HepG2 (cell line): ENCODE measurements around the gene HMCN1. TPM values are rescaled to one million over a fixed set of nuclear protein-coding genes. Genes with fewer than 3 reads are reported as not detected.

ENCODE experiments used
- ATAC-seq: fragments of 200-7000 bp; cut with Tn5 transposase; 3 replicates; pipeline ENCODE4 v1.9.1; 2020; ENCODE audit warnings: mild to moderate bottlenecking, moderate library complexity
- BruUV-seq: library from RNA; stranded (reverse); fragments of 400-500 nt; replicated peaks from 2 replicates; lab custom pipeline; 2021; lab: Mats Ljungman, UMichigan
- CTCF ChIA-PET: fragments of 300-600 bp; formaldehyde crosslinking; extraction: SDS; loops from one replicate; lab custom pipeline; 2021; ENCODE audit warnings: low total read pairs, inconsistent platforms, low intra/inter-chr PET ratio; lab: Yijun Ruan, JAX
- POLR2A ChIA-PET: fragments of 350-600 bp; sonication (Branson Sonifier 250); formaldehyde crosslinking; loops from one replicate; lab custom pipeline; 2020; ENCODE audit warnings: antibody characterized with exemption, inconsistent platforms; lab: Yijun Ruan, JAX
- DNase-seq: peaks from one replicate; pipeline ENCODE4 v3.0.0-alpha.2; 2015; ENCODE audit warnings: low spot score
- FAIRE-seq: peaks from 3 replicates; lab custom pipeline; 2011; peaks lifted over from hg19 to GRCh38; lab: Jason Lieb, UNC
- H2AFZ ChIP-seq: one replicate; pipeline ENCODE4 v1.6.1; 2011; ENCODE audit warnings: low read length, inconsistent platforms
- H3K27ac ChIP-seq: fragments of 300-600 bp; 3 replicates; pipeline ENCODE4 v1.8.0; 2011; ENCODE audit warnings: mixed run types, mild to moderate bottlenecking, mixed read lengths, low read length, inconsistent platforms; ENCODE audit not compliant: insufficient read depth; ENCODE audit errors: extremely low read length
- H3K27me3 ChIP-seq, 2 experiments: fragments of 200-600 bp in 1 of 2; 2 replicates in 1 of 2; 3 replicates in 1 of 2; pipeline versions ENCODE4 v1.6.0 to v1.8.0; 2011; ENCODE audit warnings: low read length in 2 of 2, mild to moderate bottlenecking in 2 of 2, moderate library complexity in 2 of 2, inconsistent platforms in 1 of 2; ENCODE audit not compliant: insufficient read depth in 2 of 2, control insufficient read depth in 1 of 2
- H3K36me3 ChIP-seq, 2 experiments: fragments of 200-600 bp in 1 of 2; replicated peaks in 1 of 2; 2 replicates in 1 of 2; 3 replicates in 1 of 2; pipeline versions ENCODE4 v1.5.1 to v1.8.0; 2011; ENCODE audit warnings: low read length in 2 of 2, inconsistent platforms in 1 of 2; ENCODE audit not compliant: insufficient read depth in 2 of 2, control insufficient read depth in 1 of 2
- H3K4me1 ChIP-seq: 2 replicates; pipeline ENCODE4 v1.5.1; 2012; ENCODE audit warnings: low read length, inconsistent platforms; ENCODE audit not compliant: insufficient read depth
- H3K4me2 ChIP-seq: 2 replicates; pipeline ENCODE4 v1.6.0; 2011; ENCODE audit warnings: low read depth, low read length, inconsistent platforms
- H3K4me3 ChIP-seq, 3 experiments: fragments of 200-600 bp in 1 of 3; sonication (generic), shearing (Covaris generic) in 1 of 3; replicated peaks in 1 of 3; 2 replicates each; pipeline ENCODE4 v1.5.1; 2011 to 2016; ENCODE audit warnings: low read length in 3 of 3, inconsistent platforms in 2 of 3, low read depth in 2 of 3, mild to moderate bottlenecking in 2 of 3, control low read depth in 1 of 3, mixed read lengths in 1 of 3; ENCODE audit not compliant: insufficient read depth in 1 of 3
- H3K79me2 ChIP-seq: one replicate; pipeline ENCODE4 v1.6.1; 2011; ENCODE audit warnings: low read length, inconsistent platforms; ENCODE audit not compliant: insufficient read depth
- H3K9ac ChIP-seq: 2 replicates; pipeline ENCODE4 v1.6.0; 2011; ENCODE audit warnings: mild to moderate bottlenecking, low read depth, low read length, inconsistent platforms; ENCODE audit not compliant: insufficient read depth
- H3K9me3 ChIP-seq: 2 replicates; pipeline ENCODE4 v1.5.1; 2012; ENCODE audit warnings: mild to moderate bottlenecking, low read length
- H4K20me1 ChIP-seq: 2 replicates; pipeline ENCODE4 v1.6.0; 2011; ENCODE audit warnings: inconsistent platforms, mild to moderate bottlenecking, low read length, moderate library complexity; ENCODE audit not compliant: insufficient read depth
- CAMTA2 ChIP-seq: sonication (generic); formaldehyde crosslinking; IDR thresholded peaks from 2 replicates; pipeline ENCODE4 v1.4.0; 2020; ENCODE audit warnings: mild to moderate bottlenecking, missing genetic modification reagents, borderline replicate concordance
- HOXA9 ChIP-seq: sonication (generic); formaldehyde crosslinking; IDR thresholded peaks from 2 replicates; pipeline ENCODE4 v1.8.1; 2022; ENCODE audit warnings: missing genetic modification reagents, mild to moderate bottlenecking, moderate library complexity, borderline replicate concordance
- IRF2 ChIP-seq: IDR thresholded peaks from 2 replicates; pipeline ENCODE4 v1.6.1; 2018; ENCODE audit warnings: missing genetic modification reagents, missing compliant biosample characterization
- KDM4B ChIP-seq: sonication (generic); formaldehyde crosslinking; IDR thresholded peaks from 2 replicates; pipeline ENCODE4 v1.4.0; 2020; ENCODE audit warnings: missing genetic modification reagents
- NR2F1 ChIP-seq, 2 experiments: fragments of 450-650 bp in 1 of 2; formaldehyde crosslinking in 1 of 2; IDR thresholded peaks; 2 replicates each; pipeline versions ENCODE4 v1.5.0 to v1.6.1; 2016 to 2020; ENCODE audit warnings: mild to moderate bottlenecking in 1 of 2, missing compliant biosample characterization in 1 of 2, missing genetic modification reagents in 1 of 2, moderate library complexity in 1 of 2
- PHF20 ChIP-seq: sonication (generic); formaldehyde crosslinking; IDR thresholded peaks from 2 replicates; pipeline ENCODE4 v1.5.0; 2020; ENCODE audit warnings: mild to moderate bottlenecking, missing genetic modification reagents
- RFXAP ChIP-seq: sonication (generic); formaldehyde crosslinking; IDR thresholded peaks from 2 replicates; pipeline ENCODE4 v1.4.0; 2020; ENCODE audit warnings: missing genetic modification reagents, borderline replicate concordance
- WIZ ChIP-seq: sonication (generic); formaldehyde crosslinking; IDR thresholded peaks from 2 replicates; pipeline ENCODE4 v1.5.1; 2020; ENCODE audit warnings: mild to moderate bottlenecking, missing genetic modification reagents
- ZFP62 ChIP-seq: sonication (generic); formaldehyde crosslinking; IDR thresholded peaks from 2 replicates; pipeline ENCODE4 v1.4.0; 2020; ENCODE audit warnings: missing genetic modification reagents
- WGBS: methylation state at CpG from one replicate; pipeline ENCODE4 v1.1.6; 2017; ENCODE audit warnings: low lambda C conversion rate; 5-methylcytosine and 5-hydroxymethylcytosine counted together
- in situ Hi-C: cut with HindIII; loops from 2 replicates; pipeline ENCODE4 v1.10.0; 2017; ENCODE audit warnings: low pct_unique_long_range_greater_than_20kb; ENCODE audit not compliant: extremely low pct_ligation_motif_present
- intact Hi-C: fragments of 100-400 bp; cut with micrococcal nuclease; formaldehyde crosslinking; loops from one replicate; pipeline ENCODE4 v1.10.0; 2022; ENCODE audit not compliant: unreplicated experiment
- polyA plus RNA-seq, 8 experiments: library from polyadenylated mRNA; depleted of rRNA in 3 of 8; stranded (reverse) in 7 of 8; unstranded in 1 of 8; fragments of >200 nt; fragmentation: Illumina TruSeq in 4 of 8; extraction: Trizol in 4 of 8; gene quantifications; 2 replicates each; pipeline versions ENCODE4 v1.2.1 to v1.2.3, GENCODE V29; 2011 to 2016; ENCODE audit warnings: low read depth in 4 of 8, missing spikeins in 1 of 8, mixed read lengths in 1 of 8; ENCODE audit not compliant: insufficient read depth in 1 of 8
- total RNA-seq, 5 experiments: library from RNA; depleted of rRNA; stranded (reverse); fragments of >200 nt; fragmentation: Illumina TruSeq; extraction: Trizol; gene quantifications; 2 replicates each; pipeline ENCODE4 v1.2.3, GENCODE V29; 2016; ENCODE audit warnings: low read depth in 1 of 5
- TF ChIP-seq, protein P1 (sequence below): sonication (generic); formaldehyde crosslinking; IDR thresholded peaks from 2 replicates; pipeline ENCODE4 v1.5.0; 2020; ENCODE audit warnings: mild to moderate bottlenecking, missing genetic modification reagents, moderate library complexity
- TF ChIP-seq, protein P2 (sequence below): sonication (generic); formaldehyde crosslinking; IDR thresholded peaks from 2 replicates; pipeline ENCODE4 v1.4.0; 2020; ENCODE audit warnings: mild to moderate bottlenecking, low read depth, missing genetic modification reagents
- TF ChIP-seq, protein P3 (sequence below): sonication (generic); formaldehyde crosslinking; IDR thresholded peaks from 2 replicates; pipeline ENCODE4 v1.4.0; 2020; ENCODE audit warnings: mild to moderate bottlenecking, missing genetic modification reagents, borderline replicate concordance
- TF ChIP-seq, protein P4 (sequence below): sonication (generic); formaldehyde crosslinking; IDR thresholded peaks from 2 replicates; pipeline ENCODE4 v1.5.1; 2020; ENCODE audit warnings: missing genetic modification reagents, mild to moderate bottlenecking, borderline replicate concordance

The HMCN1 gene
- total and polyA plus RNA-seq, 2 of the 13 experiments (the other 11 are each of a cell fraction or from before 2014, with no cell fraction given), result 0.03 TPM; not detected in 1

DNA sequence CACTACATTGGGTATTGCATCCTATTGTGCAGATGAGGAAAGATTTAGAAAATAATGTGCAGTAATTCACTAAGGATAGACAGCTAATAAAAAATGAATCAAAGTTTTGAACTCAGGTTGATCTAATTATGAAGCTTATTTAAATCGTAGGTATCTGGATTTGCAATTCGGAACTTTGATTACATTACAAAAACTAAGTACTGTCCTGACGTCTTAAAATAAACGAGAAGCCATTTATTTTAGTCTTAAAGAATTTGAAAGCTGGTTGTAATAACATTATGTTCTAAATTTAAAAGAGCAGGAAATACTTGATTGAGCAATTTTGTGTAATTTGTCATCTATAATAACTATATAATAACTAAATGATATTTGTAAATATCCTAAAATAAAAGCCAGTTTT, 404.9 kb downstream of the HMCN1 start (continued):
- TF ChIP-seq, protein P1, sequence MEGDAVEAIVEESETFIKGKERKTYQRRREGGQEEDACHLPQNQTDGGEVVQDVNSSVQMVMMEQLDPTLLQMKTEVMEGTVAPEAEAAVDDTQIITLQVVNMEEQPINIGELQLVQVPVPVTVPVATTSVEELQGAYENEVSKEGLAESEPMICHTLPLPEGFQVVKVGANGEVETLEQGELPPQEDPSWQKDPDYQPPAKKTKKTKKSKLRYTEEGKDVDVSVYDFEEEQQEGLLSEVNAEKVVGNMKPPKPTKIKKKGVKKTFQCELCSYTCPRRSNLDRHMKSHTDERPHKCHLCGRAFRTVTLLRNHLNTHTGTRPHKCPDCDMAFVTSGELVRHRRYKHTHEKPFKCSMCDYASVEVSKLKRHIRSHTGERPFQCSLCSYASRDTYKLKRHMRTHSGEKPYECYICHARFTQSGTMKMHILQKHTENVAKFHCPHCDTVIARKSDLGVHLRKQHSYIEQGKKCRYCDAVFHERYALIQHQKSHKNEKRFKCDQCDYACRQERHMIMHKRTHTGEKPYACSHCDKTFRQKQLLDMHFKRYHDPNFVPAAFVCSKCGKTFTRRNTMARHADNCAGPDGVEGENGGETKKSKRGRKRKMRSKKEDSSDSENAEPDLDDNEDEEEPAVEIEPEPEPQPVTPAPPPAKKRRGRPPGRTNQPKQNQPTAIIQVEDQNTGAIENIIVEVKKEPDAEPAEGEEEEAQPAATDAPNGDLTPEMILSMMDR (CRISPR knock-in tag), result no peak
- TF ChIP-seq ZFP62 (CRISPR knock-in tag) (no peak), RFXAP (CRISPR knock-in tag) (no peak), PHF20 (no peak)
- TF ChIP-seq, protein P2, sequence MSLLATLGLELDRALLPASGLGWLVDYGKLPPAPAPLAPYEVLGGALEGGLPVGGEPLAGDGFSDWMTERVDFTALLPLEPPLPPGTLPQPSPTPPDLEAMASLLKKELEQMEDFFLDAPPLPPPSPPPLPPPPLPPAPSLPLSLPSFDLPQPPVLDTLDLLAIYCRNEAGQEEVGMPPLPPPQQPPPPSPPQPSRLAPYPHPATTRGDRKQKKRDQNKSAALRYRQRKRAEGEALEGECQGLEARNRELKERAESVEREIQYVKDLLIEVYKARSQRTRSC, result no peak

DNA sequence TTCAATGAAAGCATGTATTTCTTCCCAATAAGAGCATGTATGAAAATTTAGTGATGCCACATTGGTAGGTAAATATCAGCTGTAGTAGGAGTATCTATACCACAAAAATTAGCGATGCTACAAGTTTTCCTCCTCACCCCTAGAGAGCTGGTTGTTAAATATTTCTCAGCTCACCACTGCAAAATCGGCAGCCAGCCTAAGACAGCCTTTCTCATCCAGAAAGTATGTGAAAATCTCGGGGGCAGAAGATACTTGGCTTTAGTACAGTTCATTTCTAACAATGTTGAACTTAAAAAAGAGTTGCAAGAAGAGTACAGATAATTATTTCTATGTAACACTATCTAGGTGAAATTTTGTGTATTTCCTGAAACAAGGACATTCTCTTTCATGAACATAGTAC, 405.5 kb downstream of the HMCN1 start:
- no peak overlapping the region for H3K27ac ChIP-seq
- no peaks in the 10 kb centered on the region for H3K9me3 ChIP-seq
- no TSS peak for BruUV-seq
- no peak overlapping the region for H3K9ac ChIP-seq
- H3K79me2 ChIP-seq, result no peaks in the 10 kb centered on the region
- H2AFZ ChIP-seq, result no peak overlapping the region
- WGBS, result 2% methylated on average over 3 of the region's 3 CpGs
- DNase-seq (no peak), ATAC-seq (no peak), FAIRE-seq (no peak)
- H3K27me3 ChIP-seq, result no peaks in the 10 kb centered on the region
- no peaks in the 10 kb centered on the region for H3K4me1 ChIP-seq
- H3K4me3 ChIP-seq, result no peak overlapping the region
- intact Hi-C loops (no loop called here), in situ Hi-C loops (no loop called here)
- H3K4me2 ChIP-seq, result no peak overlapping the region
- no peaks in the 10 kb centered on the region for H4K20me1 ChIP-seq
- H3K36me3 ChIP-seq, result no peaks in the 10 kb centered on the region
- POLR2A ChIA-PET, result no interaction called here
- CTCF ChIA-PET, result no interaction called here
- no peak for TF ChIP-seq HOXA9
- TF ChIP-seq IRF2 (CRISPR knock-in tag), result no peak
- TF ChIP-seq, protein P3, sequence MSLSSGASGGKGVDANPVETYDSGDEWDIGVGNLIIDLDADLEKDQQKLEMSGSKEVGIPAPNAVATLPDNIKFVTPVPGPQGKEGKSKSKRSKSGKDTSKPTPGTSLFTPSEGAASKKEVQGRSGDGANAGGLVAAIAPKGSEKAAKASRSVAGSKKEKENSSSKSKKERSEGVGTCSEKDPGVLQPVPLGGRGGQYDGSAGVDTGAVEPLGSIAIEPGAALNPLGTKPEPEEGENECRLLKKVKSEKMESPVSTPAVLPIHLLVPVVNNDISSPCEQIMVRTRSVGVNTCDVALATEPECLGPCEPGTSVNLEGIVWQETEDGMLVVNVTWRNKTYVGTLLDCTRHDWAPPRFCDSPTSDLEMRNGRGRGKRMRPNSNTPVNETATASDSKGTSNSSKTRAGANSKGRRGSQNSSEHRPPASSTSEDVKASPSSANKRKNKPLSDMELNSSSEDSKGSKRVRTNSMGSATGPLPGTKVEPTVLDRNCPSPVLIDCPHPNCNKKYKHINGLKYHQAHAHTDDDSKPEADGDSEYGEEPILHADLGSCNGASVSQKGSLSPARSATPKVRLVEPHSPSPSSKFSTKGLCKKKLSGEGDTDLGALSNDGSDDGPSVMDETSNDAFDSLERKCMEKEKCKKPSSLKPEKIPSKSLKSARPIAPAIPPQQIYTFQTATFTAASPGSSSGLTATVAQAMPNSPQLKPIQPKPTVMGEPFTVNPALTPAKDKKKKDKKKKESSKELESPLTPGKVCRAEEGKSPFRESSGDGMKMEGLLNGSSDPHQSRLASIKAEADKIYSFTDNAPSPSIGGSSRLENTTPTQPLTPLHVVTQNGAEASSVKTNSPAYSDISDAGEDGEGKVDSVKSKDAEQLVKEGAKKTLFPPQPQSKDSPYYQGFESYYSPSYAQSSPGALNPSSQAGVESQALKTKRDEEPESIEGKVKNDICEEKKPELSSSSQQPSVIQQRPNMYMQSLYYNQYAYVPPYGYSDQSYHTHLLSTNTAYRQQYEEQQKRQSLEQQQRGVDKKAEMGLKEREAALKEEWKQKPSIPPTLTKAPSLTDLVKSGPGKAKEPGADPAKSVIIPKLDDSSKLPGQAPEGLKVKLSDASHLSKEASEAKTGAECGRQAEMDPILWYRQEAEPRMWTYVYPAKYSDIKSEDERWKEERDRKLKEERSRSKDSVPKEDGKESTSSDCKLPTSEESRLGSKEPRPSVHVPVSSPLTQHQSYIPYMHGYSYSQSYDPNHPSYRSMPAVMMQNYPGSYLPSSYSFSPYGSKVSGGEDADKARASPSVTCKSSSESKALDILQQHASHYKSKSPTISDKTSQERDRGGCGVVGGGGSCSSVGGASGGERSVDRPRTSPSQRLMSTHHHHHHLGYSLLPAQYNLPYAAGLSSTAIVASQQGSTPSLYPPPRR (CRISPR knock-in tag), result no peak
- TF ChIP-seq, protein P4, sequence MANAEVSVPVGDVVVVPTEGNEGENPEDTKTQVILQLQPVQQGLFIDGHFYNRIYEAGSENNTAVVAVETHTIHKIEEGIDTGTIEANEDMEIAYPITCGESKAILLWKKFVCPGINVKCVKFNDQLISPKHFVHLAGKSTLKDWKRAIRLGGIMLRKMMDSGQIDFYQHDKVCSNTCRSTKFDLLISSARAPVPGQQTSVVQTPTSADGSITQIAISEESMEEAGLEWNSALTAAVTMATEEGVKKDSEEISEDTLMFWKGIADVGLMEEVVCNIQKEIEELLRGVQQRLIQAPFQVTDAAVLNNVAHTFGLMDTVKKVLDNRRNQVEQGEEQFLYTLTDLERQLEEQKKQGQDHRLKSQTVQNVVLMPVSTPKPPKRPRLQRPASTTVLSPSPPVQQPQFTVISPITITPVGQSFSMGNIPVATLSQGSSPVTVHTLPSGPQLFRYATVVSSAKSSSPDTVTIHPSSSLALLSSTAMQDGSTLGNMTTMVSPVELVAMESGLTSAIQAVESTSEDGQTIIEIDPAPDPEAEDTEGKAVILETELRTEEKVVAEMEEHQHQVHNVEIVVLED (CRISPR knock-in tag), result no peak
- TF ChIP-seq KDM4B, result no peak
- no peak for TF ChIP-seq WIZ
- TF ChIP-seq CAMTA2 (CRISPR knock-in tag), result no peak
- no peak for TF ChIP-seq NR2F1 (CRISPR knock-in tag; IDR thresholded peaks at IDR 0.05)
